Measurements from ENCODE around the gene STUB1.

STUB1 gene

GRCh38 chr16:659618-660017 lies 20.6 kb upstream of the STUB1 start:
- no peaks in the 10 kb centered on the region for H3K36me3 ChIP-seq (ENCODE audit: insufficient read depth)
- H3K27ac ChIP-seq, result no peak overlapping the region; the same call in 1 of the 2 replicates

GRCh38 chr16:660132-660458 lies 20.1 kb upstream of the STUB1 start:
- TF ChIP-seq CTCF (conservative IDR thresholded peaks at IDR 0.05; ENCODE audit: low read depth, low read length), result no peak
- H3K79me2 ChIP-seq (ENCODE audit: insufficient read depth, low read depth), result no peaks in the 10 kb centered on the region
- peaks cover 20% of the 10 kb centered on the region for H3K4me1 ChIP-seq (ENCODE audit: low read depth, poor library complexity, severe bottlenecking)
- no peaks in the 10 kb centered on the region for H3K36me3 ChIP-seq (ENCODE audit: insufficient read depth)
- peak overlapping the region; percentile 50 for H3K27ac ChIP-seq
- H2AFZ ChIP-seq (ENCODE audit: low read depth), result peak overlapping the region; percentile 49; the same call in 1 of the 2 replicates
- H3K4me3 ChIP-seq (IDR thresholded peaks at IDR 0.05; ENCODE audit: insufficient read depth, low read depth, low read length), result no peak overlapping the region
- H4K20me1 ChIP-seq (ENCODE audit: insufficient read depth), result no peaks in the 10 kb centered on the region
- H3K4me2 ChIP-seq, result peak overlapping the region; percentile 55
- peak overlapping the region; percentile 43; the same call in 1 of the 2 replicates for H3K9ac ChIP-seq
- H3K27me3 ChIP-seq (ENCODE audit: insufficient read depth, low read depth), result no peaks in the 10 kb centered on the region

More at GRCh38 chr16:659618-660017, 20.6 kb upstream of the STUB1 start:
- Histone ChIP-seq H3K4me2 (peak overlapping the region; percentile 55; the same call in 1 of the 2 replicates), H4K20me1 (ENCODE audit: insufficient read depth) (no peaks in the 10 kb centered on the region), H3K27me3 (ENCODE audit: insufficient read depth, low read depth) (no peaks in the 10 kb centered on the region), H2AFZ (ENCODE audit: low read depth) (no peak overlapping the region), H3K9ac (peak overlapping the region; percentile 43; the same call in 1 of the 2 replicates), H3K4me3 (IDR thresholded peaks at IDR 0.05; ENCODE audit: insufficient read depth, low read depth, low read length) (no peak overlapping the region), H3K79me2 (ENCODE audit: insufficient read depth, low read depth) (no peaks in the 10 kb centered on the region), H3K4me1 (ENCODE audit: low read depth, poor library complexity, severe bottlenecking) (peaks cover 20% of the 10 kb centered on the region)
- TF ChIP-seq CTCF (conservative IDR thresholded peaks at IDR 0.05; ENCODE audit: low read depth, low read length), result no peak; the same call in 1 of the 2 replicates

- Histone ChIP-seq H3K4me1 (ENCODE audit: low read depth, poor library complexity, severe bottlenecking) (peaks cover 20% of the 10 kb centered on the region), H4K20me1 (ENCODE audit: insufficient read depth) (no peaks in the 10 kb centered on the region), H3K27ac (peak overlapping the region; percentile 50), H3K4me2 (peak overlapping the region; percentile 55), H3K79me2 (ENCODE audit: insufficient read depth, low read depth) (no peaks in the 10 kb centered on the region), H3K36me3 (ENCODE audit: insufficient read depth) (no peaks in the 10 kb centered on the region), H3K9ac (peak overlapping the region; percentile 43; the same call in 1 of the 2 replicates), H3K4me3 (IDR thresholded peaks at IDR 0.05; ENCODE audit: insufficient read depth, low read depth, low read length) (no peak overlapping the region), H3K27me3 (ENCODE audit: insufficient read depth, low read depth) (no peaks in the 10 kb centered on the region), H2AFZ (ENCODE audit: low read depth) (peak overlapping the region; percentile 49; the same call in 1 of the 2 replicates)
- no peak; the same call in 1 of the 2 replicates for TF ChIP-seq CTCF (conservative IDR thresholded peaks at IDR 0.05; ENCODE audit: low read depth, low read length)
These were observed 19.6 kb upstream of the STUB1 start for GRCh38 chr16:660459-661183.

- Histone ChIP-seq H3K9ac (no peak overlapping the region), H4K20me1 (ENCODE audit: insufficient read depth) (no peaks in the 10 kb centered on the region), H2AFZ (ENCODE audit: low read depth) (peak overlapping the region; percentile 27; the same call in 1 of the 2 replicates), H3K27me3 (ENCODE audit: insufficient read depth, low read depth) (no peaks in the 10 kb centered on the region), H3K4me2 (peak overlapping the region; percentile 49), H3K27ac (no peak overlapping the region), H3K79me2 (ENCODE audit: insufficient read depth, low read depth) (no peaks in the 10 kb centered on the region), H3K36me3 (ENCODE audit: insufficient read depth) (no peaks in the 10 kb centered on the region), H3K4me3 (IDR thresholded peaks at IDR 0.05; ENCODE audit: insufficient read depth, low read depth, low read length) (no peak overlapping the region), H3K4me1 (ENCODE audit: low read depth, poor library complexity, severe bottlenecking) (peaks cover 20% of the 10 kb centered on the region)
- peak; percentile 30; the same call in 1 of the 2 replicates for TF ChIP-seq CTCF (conservative IDR thresholded peaks at IDR 0.05; ENCODE audit: low read depth, low read length)
These were observed 18.9 kb upstream of the STUB1 start for GRCh38 chr16:661184-661821.
